GM19455 (cell line): Measurements from ENCODE around the gene ANKH.
"Not testable (repeated sequence)": the region's sequence is repeated elsewhere in the genome, so short reads cannot be mapped to it uniquely, and the experiment has no call there.

Source experiments
- ATAC-seq: cut with Tn5 transposase; IDR thresholded peaks from one replicate; pipeline ENCODE4 v1.9.1; 2021; ENCODE audit not compliant: unreplicated experiment

The ANKH gene

DNA sequence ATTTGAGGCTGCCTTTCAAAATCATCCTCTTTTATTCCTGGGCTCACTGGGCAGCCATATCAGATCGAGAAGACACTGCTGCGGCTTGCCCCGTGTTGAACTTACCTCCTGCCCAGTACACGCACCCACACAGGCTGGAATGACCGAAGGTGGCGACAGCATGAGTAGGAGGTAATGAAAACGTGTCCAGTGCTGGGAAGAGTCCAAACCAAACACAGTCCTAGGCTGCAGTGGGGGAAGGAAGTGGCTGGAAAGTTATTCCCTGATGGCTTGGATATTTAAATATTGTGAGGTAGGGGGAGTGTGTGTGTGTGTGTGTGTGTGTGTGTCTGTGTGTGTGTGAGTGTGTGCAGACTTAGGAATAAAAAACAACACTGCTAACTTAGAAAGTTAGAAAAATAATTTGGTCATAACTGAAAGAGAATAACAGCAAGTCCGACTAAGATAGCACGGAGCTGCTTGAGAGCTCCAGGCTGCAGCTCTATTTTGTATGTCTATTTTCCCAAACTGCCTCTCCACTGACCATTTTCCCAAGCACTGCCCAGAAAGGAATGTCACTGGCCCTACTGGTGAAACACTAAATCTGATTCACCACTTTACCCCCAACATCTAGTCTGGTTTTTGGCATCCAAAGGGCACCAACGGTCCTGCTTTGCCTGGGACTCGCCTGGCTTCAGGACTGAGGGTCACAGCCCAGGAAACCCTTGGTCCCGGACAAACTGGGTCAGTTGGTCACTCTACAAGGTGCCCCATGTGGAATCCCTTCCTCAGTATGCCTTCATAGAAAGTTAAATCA is 41.2 kb downstream of the ANKH start:
- no peak for ATAC-seq

DNA sequence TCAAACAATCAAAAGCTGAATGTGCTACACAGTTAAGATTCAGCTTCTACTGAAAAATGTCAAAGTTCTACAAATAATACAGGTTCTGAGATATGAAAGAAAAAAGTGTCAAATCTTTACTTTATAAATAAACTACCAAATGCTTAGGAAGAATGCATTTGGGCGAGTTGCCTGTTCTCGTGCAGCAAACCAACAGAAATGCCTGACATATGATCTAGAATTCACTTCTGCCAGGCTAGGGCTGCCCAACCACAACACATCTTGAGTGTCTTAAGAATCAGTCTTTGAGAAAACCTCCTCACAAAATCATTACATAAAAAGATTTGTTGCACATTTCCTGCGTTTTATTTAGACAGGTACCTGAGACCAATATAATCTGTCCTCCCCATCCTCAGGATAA is 42.2 kb downstream of the ANKH start:
- no peak for ATAC-seq

DNA sequence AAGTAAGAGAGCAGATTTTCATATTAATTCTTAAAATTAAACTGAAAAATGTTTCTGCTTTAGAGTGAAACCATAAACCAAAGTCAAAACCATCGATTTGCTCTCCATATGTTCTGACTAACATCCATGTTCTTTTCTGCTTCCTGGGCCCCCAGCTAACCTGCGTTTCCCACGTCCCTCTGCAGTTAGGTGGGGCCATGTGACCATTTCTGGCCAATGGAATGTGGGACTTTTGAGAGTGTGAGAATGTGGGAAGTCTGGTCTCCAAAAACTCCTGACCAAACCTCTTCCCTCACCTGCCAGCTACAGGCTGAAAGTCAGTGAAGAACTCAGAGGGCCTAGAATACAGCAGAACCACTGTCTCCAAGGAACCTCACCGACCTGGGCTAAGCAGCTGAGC is 44.9 kb downstream of the ANKH start:
- ATAC-seq: no peak

DNA sequence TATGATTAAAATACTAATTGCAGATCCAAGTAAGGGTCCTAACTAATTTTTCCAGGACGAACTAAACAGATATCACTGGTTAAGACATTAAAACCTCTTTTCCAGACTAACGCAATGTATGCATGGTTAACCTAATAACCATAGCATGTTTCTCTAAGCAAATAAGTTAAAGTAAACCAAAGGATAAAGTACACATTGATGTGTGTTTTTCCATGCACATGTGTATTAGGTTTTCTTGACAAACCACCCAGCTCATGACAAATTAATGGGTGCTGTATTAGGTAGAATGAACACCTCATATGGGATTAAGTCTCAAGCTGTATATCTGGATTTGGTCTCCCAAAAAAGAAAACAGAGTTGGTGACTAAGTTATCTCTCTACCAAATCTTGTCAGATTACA is 45.6 kb downstream of the ANKH start:
- no peak for ATAC-seq

DNA sequence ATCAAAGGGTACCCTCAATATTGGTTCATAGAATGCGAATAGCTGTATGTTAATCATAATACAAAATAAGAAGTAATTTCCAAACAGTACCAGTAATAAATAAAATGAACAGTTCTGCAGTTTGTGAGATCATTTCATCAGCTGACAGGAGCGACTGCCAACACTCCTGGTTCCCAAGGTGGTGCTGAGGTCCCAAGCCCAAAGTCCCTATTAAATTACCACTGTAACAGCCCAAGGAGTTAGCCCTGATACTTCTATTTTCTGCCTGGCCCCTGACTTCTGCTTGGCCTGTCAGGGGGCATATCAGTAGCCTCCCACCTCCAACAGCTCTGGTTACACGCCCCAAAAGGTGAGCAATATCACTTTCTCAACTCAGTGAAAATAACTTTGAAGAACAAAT is 47.1 kb downstream of the ANKH start:
- ATAC-seq: no peak

DNA sequence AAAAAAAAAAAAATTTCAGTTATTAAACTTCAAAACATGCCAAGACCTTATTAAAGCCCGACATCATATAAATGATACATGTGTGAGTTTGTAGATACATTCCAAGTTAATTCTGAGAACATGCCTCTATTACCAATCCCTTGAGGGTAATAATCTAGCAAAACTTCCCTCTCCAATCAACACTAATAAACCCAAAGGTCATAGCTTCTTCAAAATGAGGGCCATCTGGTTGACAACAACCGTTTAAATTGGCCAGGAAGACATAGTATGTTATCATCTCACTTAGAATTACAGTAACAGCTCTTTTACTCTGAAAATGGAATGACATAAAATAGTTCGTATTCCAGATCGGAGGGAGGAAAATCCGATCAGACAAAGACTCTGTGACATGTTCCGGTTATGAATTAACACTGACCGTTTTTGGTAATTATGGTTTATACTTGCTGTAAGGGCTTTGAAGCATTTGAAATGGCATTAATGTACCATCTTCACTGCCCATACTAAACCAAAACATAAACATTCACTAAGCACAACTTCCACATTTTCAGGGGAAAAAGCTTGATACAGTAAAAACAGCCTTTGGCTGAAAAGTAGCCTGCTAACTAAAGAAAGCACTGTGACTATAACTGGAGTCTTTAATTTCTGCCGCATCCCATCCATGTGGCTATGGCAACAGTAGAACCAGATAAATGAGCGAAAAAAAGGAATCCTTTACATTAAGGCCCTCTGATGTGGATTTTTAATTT is 50.3 kb downstream of the ANKH start:
- no peak for ATAC-seq

DNA sequence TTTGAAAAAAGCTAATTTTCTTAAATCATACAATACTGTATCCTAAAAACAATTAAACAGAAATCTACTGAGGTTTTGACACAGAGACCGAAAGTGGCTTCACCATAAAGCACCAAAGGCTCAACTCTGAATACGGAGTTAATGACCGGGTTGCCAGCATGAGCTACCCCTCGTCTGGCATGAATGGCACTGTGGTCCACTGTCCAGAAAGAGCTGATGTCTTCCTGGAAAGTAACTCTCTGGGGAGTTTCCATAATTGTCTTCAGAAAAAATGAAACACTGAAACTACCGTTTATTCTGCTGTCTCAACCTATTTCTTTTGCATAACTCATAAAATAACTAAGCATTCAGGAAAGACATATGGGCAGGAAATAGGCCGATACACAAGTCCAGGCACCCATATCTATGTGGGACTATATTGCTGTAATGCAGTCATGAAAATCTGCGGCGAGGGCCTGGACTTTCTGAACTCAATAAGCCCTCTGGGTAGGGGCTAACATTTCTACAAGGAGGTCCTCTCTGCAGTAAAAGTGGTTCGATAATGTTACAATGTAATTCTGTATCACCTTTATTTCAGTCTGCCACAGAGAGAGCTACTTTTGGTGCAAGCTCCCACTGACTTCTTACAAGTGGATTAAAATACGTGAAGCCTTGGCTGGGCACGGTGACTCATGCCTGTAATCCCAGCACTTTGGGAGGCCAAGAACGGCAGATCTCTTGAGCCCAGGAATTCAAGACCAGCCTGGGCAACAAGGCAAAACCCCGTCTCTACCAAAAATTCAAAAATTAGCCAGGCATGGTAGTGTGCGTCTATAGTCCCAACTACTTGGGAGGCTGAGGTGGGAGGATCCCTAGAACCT is 52.4 kb downstream of the ANKH start:
- ATAC-seq: no peak

DNA sequence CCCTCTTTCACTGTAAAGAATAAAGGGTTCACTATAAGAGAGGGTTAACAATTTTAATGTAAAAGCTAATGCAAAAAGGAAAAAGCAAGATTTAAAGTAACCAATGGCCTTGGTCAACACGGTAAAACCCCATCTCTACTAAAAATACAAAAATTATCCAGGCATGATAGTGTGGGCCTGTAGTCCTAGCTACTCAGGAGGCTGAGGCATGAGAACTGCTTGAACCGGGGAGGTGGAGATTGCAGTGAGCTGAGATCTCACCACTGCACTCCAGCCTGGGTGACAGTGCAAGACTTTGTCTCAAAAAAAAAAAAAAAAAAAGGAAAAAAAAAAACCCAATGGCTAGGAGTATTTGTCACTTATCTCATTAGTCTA is 53.8 kb downstream of the ANKH start:
- ATAC-seq: not testable (repeated sequence)

DNA sequence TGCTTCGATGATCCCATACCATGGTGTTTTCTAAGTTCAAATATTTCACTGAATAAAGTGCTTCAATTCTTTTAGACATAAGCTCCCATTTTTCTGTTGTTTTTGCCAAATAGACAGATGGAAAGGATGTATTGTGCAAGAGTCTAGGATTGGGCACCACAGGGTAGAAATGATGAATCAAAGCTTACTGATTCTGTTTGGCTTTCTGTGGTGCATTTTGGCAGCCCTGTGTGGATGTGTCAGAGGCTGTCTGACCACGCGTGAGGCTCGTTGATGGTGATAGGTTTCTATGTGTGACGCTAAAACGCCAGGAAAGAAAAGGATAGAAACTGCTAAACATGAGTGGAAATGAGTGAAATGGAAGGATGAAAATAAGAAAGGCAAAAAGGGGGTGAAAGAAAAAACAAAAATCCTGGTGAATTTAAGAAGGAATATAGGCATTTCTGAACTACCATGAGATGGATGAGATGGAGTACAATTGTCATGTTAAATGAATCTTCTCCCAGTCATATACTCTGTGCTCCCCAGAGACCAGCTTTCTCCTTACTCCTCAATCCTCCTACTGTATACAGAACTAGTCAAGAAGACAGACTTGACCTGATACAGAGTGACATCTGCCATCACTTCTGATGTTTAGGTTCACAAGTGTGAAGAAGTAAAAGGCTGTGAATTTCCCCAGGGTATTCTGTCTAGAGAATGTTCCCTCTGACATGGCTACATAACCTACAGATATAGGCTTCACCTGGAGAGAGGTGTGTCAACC is 54.4 kb downstream of the ANKH start:
- ATAC-seq: no peak

DNA sequence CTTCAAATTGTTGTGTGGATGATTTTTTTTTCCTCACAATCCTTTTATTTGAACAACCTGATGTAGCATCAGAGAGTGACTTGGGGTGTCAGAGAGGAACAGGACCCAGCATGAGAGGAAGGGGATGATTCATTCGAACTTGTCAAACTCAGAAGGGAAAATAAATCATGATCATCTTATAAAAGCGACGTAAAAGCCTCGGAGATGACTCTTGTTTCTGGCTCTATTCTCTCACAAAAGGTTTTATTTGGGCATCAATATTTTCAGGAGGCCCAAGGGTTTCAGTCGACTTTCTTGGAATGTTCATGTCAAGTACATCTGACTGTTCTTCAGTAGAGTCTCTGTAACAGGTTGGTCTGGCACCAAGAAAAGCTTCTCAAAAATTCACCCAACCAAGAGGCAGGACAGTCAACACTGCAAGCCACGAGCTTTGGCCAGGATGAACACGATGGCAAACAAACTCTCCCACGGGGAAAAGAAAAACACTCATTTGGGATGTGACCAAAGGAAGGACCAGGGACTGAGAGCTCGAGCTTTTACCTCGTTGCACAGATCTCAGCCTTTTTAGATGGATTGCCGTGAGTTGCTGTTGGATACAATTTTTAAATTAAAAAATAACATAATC is 55.1 kb downstream of the ANKH start:
- ATAC-seq: no peak

DNA sequence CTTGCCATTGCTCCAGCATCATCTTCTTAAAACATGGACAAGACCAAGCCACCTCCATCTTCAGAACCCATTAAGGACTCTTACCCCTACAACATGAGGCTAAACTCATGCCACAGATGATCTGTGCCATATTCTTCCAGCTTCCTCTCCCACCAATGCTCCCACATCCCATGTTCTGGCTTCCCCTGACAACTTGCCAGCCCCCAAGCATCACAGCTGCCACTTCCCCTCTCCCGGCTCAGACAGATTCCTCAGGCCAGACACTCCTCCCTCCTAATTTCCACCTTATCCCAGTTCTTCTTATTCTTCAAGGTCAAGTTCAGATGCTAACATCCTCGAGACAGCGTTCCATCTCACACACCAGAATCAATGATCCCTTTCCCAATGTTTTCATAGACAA is 57.8 kb downstream of the ANKH start:
- ATAC-seq: no peak

DNA sequence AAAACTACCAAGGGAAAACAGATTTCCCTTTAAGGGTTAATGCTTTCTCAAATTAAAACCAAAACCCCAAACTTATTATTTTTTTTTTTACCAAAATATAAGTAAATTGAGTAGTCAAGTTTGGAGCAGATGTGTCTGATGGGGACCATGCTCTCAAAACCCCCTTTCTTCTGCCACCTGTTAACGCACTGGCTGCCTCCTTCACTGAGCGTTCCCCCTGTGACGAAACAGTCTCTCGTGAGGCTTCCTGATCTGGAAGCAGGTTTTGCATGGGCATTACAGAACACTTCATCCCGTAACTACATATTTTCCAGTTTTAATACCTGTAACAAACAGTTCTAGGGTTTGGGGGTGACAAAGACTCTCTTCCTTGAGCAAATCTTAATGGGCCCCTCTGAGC is 59.4 kb downstream of the ANKH start:
- no peak for ATAC-seq

DNA sequence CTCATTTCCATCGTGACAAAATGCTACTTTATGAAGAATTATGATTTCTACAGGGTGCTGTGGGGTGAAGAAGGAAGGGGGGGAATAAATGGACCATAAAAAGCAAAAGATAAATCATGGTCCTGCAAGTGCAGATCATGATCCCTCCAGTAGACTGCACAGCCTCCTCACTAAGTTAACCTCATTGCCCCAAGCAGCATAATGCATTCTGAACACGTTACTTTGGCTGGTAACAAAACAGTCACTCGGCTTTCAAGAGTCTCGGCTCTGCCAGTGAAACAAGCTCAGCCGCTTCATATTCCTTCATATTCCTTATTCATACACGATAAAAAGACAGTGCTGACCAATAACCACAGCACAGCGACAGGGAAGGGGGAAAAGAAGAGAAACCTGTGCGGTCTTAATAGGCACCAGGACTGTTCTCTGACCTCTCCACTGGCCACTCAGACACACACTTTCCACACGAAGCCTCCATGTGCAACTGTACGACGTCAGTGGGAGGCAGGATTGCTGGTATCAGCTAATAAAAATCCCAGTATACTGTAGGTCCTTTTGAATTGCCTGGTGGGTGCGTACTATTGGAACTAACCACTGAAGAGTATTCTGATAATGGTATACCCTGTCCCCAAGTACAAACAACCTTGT is 60.5 kb downstream of the ANKH start:
- ATAC-seq: no peak

DNA sequence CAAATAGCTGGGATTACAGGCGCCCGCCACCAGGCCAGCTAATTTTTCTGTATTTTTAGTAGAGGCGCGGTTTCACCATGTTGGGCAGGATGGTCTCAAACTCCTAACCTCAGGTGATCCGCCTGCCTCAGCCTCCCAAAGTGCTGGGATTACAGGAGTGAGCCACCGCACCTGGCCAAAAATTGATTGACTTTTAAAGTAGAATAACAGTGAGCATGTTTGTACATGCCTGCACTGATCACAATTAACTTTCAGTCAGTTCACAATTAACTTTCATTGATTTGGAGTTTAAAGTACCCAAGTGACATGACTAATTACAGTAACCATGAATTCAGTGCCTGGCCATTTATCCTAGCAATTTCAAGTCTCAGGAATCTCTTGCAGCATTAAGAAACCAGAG is 61.3 kb downstream of the ANKH start:
- ATAC-seq: no peak

DNA sequence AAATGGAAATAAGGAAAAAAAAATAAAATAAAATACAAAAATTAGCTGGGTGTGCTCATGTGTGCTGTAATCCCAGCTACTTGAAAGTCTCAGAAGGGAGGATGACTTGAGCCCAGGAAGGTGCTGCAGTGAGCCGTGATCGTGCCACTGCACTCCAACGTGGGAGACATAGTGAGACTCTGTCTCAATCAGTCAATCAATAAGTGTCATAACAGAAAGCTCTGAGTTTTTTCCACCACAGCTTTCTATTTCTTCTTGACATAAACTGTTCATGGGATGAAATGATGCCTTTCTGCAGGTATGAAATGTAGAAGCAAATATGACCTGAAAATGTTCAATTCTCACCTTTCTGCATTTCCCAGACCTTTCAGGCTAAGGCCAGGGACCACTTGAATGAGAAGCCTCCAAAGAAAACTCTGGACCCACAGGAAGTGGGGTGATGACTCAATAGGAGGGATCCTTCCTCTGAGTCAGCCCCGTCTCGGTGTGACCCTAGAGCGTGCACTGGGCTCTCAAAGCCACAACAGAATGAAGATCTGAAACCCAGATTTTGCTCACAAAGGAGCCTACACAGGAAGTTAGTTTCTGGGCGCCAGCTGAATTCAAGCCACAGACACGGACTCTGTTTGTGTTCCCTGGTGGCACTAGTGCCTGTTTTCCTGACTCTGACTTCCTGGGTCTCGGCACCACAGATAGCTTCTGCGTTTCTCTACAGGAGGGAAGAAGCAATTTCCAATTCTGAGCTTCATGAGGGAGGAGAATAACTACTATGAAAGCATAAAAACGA is 62.0 kb downstream of the ANKH start:
- peak; percentile 99 for ATAC-seq

DNA sequence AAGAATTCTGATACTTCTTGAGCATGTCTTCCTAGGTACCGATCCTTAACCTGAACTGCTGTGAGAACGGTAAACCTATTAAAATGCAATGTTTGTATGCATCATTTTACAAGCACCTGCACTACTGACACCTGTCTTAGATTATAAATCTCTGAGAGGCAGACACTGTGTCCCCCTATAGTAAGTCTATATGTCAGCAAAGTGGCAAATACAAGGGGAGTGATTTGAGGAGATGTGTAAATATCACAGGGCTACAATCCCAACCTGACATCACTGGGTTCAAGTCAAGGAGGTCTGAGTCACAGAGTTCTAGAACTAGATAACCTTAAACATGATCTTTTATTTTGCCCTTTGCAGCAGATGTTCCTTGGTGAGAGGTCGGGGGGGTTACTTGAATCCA is 64.1 kb downstream of the ANKH start:
- ATAC-seq: no peak

DNA sequence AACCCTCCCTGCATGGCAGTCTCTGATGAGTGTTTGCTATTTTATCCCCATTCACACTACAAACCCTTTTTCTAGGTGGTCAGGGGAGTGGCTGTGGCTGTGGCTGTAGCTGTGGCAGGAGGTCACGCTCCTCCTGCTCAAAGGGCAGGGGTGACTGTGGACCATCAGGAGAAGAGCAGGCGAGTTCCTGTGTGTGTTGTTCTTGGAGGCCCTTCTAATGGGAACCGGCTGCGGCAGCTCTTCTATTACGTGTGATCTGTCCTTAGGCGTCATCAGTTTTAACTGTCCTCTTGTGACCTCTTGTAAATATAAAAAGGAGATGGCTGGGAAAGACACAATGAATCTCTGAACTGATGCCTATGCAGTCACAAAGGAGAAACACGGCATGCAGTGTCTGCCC is 65.1 kb downstream of the ANKH start:
- no peak for ATAC-seq

DNA sequence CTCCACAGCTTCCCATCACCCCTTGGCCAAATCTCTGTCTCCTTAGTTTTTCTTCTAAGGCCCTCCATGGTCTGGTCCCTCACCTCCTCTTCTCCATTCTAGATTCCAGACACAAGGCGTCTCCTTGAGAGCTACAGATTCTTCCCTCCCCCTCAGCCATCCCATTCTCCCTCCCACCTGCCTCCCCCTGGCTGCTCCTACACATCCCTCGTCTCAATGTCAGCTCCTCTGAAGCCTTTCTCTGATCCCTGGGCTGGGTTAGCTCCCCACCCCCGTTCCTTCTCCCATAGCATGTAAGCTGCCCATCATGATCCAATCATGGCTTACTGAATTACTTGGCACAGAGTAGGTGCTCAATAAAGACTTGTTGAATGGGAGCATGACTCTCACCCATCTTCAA is 69.0 kb downstream of the ANKH start:
- no peak for ATAC-seq

DNA sequence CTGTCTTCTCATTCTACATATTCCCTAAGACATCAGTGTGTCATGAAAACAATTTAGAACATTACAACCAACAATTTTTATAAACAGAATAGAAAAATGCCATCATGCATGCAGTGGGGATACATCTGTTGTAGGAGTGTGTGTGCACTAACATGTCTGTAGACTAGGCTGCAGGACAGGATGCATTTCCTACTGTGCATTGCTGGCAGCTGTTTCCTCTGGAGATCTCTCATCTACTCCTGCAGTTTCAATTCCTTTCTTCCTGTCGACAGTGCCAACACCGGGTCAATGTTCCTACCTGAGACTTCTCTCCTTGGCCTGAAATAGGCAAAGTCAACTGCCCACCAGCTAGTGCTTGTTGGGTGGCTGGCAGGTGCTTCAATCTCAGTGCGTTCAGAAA is 69.8 kb downstream of the ANKH start:
- no peak for ATAC-seq
